GM12878 (cell line): ENCODE measurements around the gene KIAA1671. TPM values are rescaled to one million over a fixed set of nuclear protein-coding genes. Genes with fewer than 3 reads are reported as not detected.
A peak's percentile ranks its signal among the peaks of the same experiment; 100 is the strongest.

Source experiments
- ATAC-seq: fragments of 200-7000 bp; cut with Tn5 transposase; 3 replicates; pipeline ENCODE4 v1.9.1; 2020; ENCODE audit warnings: mild to moderate bottlenecking, moderate library complexity
- BruUV-seq: library from RNA; stranded (reverse); fragments of 400-500 nt; replicated peaks from 2 replicates; lab custom pipeline; 2021; lab: Mats Ljungman, UMichigan
- CTCF ChIA-PET: fragments of 300-600 bp; sonication (Branson Sonifier 250); formaldehyde crosslinking; extraction: SDS; loops from one replicate; lab custom pipeline; 2021; ENCODE audit warnings: inconsistent platforms; lab: Yijun Ruan, JAX
- POLR2A ChIA-PET: fragments of 350-600 bp; formaldehyde crosslinking; extraction: SDS; loops from one replicate; lab custom pipeline; 2021; ENCODE audit warnings: inconsistent platforms; lab: Charles Lee
- RAD21 ChIA-PET: fragments of 300-600 bp; sonication (Branson Sonifier 250); formaldehyde crosslinking; loops from one replicate; lab custom pipeline; 2023; ENCODE audit warnings: antibody characterized with exemption; ENCODE audit not compliant: unreplicated experiment; lab: Charles Lee
- SMC1A ChIA-PET: fragments of 300-600 bp; sonication (Branson Sonifier 250); formaldehyde crosslinking; loops from one replicate; lab custom pipeline; 2023; ENCODE audit not compliant: unreplicated experiment, uncharacterized antibody; lab: Charles Lee
- DNase-seq: peaks from one replicate; pipeline ENCODE4 v3.0.0-alpha.2; 2011; ENCODE audit warnings: low read depth, low spot score
- FAIRE-seq: peaks from 3 replicates; lab custom pipeline; 2011; peaks lifted over from hg19 to GRCh38; lab: Jason Lieb, UNC
- H2AFZ ChIP-seq: 2 replicates; pipeline ENCODE4 v1.6.0; 2011; ENCODE audit warnings: low read depth, low read length, control low read depth; ENCODE audit not compliant: control insufficient read depth
- H3K27ac ChIP-seq: 2 replicates; pipeline ENCODE4 v1.5.1; 2011; ENCODE audit warnings: control low read depth; ENCODE audit not compliant: control insufficient read depth, insufficient read depth
- H3K27me3 ChIP-seq, 2 experiments: replicated peaks in 1 of 2; 2 replicates each; pipeline versions ENCODE4 v1.6.0 to v1.6.1; 2011; ENCODE audit warnings: low read length in 1 of 2; ENCODE audit not compliant: control insufficient read depth in 2 of 2, insufficient read depth in 2 of 2
- H3K36me3 ChIP-seq, 2 experiments: 2 replicates each; pipeline ENCODE4 v1.5.1; 2011; ENCODE audit warnings: low read length in 1 of 2; ENCODE audit not compliant: control insufficient read depth in 2 of 2, insufficient read depth in 2 of 2
- H3K4me1 ChIP-seq: 2 replicates; pipeline ENCODE4 v1.6.1; 2011; ENCODE audit warnings: mild to moderate bottlenecking, low read length, moderate library complexity, mixed read lengths; ENCODE audit not compliant: control insufficient read depth, insufficient read depth
- H3K4me2 ChIP-seq: 2 replicates; pipeline ENCODE4 v1.6.0; 2011; ENCODE audit warnings: control low read depth; ENCODE audit not compliant: control insufficient read depth, insufficient read depth
- H3K4me3 ChIP-seq: fragments of 200-600 bp; sonication (generic); 2 replicates; pipeline ENCODE4 v1.5.1; 2016
- H3K79me2 ChIP-seq: 2 replicates; pipeline ENCODE4 v1.6.0; 2011; ENCODE audit warnings: low read length; ENCODE audit not compliant: control insufficient read depth, insufficient read depth
- H3K9ac ChIP-seq: 2 replicates; pipeline ENCODE4 v1.8.0; 2011; ENCODE audit warnings: low read length, control low read depth, mixed read lengths; ENCODE audit not compliant: control insufficient read depth, insufficient read depth
- H3K9me3 ChIP-seq: replicated peaks from 3 replicates; pipeline ENCODE4 v1.5.1; 2011; ENCODE audit warnings: mild to moderate bottlenecking, low read length; ENCODE audit not compliant: control insufficient read depth, insufficient read depth
- H4K20me1 ChIP-seq: 2 replicates; pipeline ENCODE4 v1.6.0; 2011; ENCODE audit not compliant: control insufficient read depth, insufficient read depth
- ASH2L ChIP-seq: fragments of 300-600, 200-600 bp; sonication (generic); IDR thresholded peaks from 2 replicates; pipeline ENCODE4 v1.6.1; 2017; ENCODE audit warnings: low read depth, mild to moderate bottlenecking, borderline replicate concordance
- CREM ChIP-seq: IDR thresholded peaks from 2 replicates; pipeline ENCODE4 v1.6.1; 2014; ENCODE audit warnings: antibody characterized with exemption, low read depth
- DPF2 ChIP-seq: fragments of 450-650 bp; IDR thresholded peaks from 2 replicates; pipeline ENCODE4 v1.6.1; 2017; ENCODE audit warnings: mild to moderate bottlenecking
- JUNB ChIP-seq: IDR thresholded peaks from 2 replicates; pipeline ENCODE4 v1.6.1; 2016; ENCODE audit warnings: antibody characterized with exemption, mild to moderate bottlenecking
- JUND ChIP-seq: IDR thresholded peaks from 2 replicates; pipeline ENCODE4 v1.6.1; 2012; ENCODE audit warnings: low read depth, mild to moderate bottlenecking, low read length, improper control_type of control experiment, moderate library complexity
- LARP7 ChIP-seq: fragments of 450-650 bp; IDR thresholded peaks from 2 replicates; pipeline ENCODE4 v1.6.1; 2017; ENCODE audit warnings: mild to moderate bottlenecking
- NFYB ChIP-seq: IDR thresholded peaks from 2 replicates; pipeline ENCODE4 v1.6.1; 2011; ENCODE audit warnings: low read depth, mild to moderate bottlenecking, low read length, improper control_type of control experiment, moderate library complexity; ENCODE audit not compliant: insufficient read depth
- POLR2AphosphoS2 ChIP-seq: IDR thresholded peaks from 2 replicates; pipeline ENCODE4 v1.6.1; 2011; ENCODE audit warnings: low read depth, mild to moderate bottlenecking, low read length, improper control_type of control experiment, moderate library complexity
- SPI1 ChIP-seq: IDR thresholded peaks from 2 replicates; pipeline ENCODE4 v1.6.1; 2011; ENCODE audit warnings: low read depth, mild to moderate bottlenecking, low read length, moderate library complexity, borderline replicate concordance; ENCODE audit not compliant: insufficient read depth
- SUPT20H ChIP-seq: IDR thresholded peaks from 2 replicates; pipeline ENCODE4 v1.6.1; 2011; ENCODE audit warnings: low read depth, mild to moderate bottlenecking, low read length, moderate library complexity, borderline replicate concordance; ENCODE audit not compliant: control insufficient read depth
- WGBS: methylation state at CpG from one replicate; pipeline ENCODE4 v1.1.6; 2016; ENCODE audit warnings: low lambda C conversion rate; ENCODE audit not compliant: insufficient replicate concordance, insufficient coverage; ENCODE audit errors: missing lambda C conversion rate; 5-methylcytosine and 5-hydroxymethylcytosine counted together
- in situ Hi-C: fragments of 300-500 bp; cut with MboI; formaldehyde crosslinking; loops from 9 replicates; pipeline ENCODE4 v1.14.3; 2018; ENCODE audit warnings: mixed read lengths
- intact Hi-C: fragments of 100-400 bp; cut with micrococcal nuclease; formaldehyde crosslinking; loops from one replicate; pipeline ENCODE4 v1.14.2; 2022; ENCODE audit not compliant: unreplicated experiment
- polyA plus RNA-seq, 11 experiments: library from polyadenylated mRNA; depleted of rRNA in 4 of 11; unstranded in 6 of 11; stranded (reverse) in 5 of 11; fragments of >200 nt; fragmentation: Nextera tagmentation in 4 of 11; fragmentation: Illumina TruSeq in 1 of 11; extraction: Ambion mirVana in 4 of 11; extraction: Trizol in 1 of 11; gene quantifications; 1 replicate in 1 of 11; 2 replicates in 10 of 11; pipeline versions ENCODE4 v1.2.1 to v1.2.3, GENCODE V29; 2011 to 2016; ENCODE audit warnings: inconsistent platforms in 2 of 11, missing spikeins in 2 of 11, low read depth in 1 of 11
- total RNA-seq, 4 experiments: library from RNA; depleted of rRNA in 3 of 4; stranded (reverse); fragments of >200 nt in 3 of 4; fragmentation: Illumina TruSeq in 1 of 4; extraction: Trizol in 1 of 4; gene quantifications; 2 replicates each; pipeline versions ENCODE4 v1.2.1 to v1.2.3, GENCODE V29; 2013 to 2021
- TF ChIP-seq, protein P1 (sequence below): IDR thresholded peaks from 2 replicates; pipeline ENCODE4 v1.6.1; 2011; ENCODE audit warnings: low read depth, low read length, improper control_type of control experiment, borderline replicate concordance
- TF ChIP-seq, protein P2 (sequence below): fragments of 450-650 bp; IDR thresholded peaks from 2 replicates; pipeline ENCODE4 v1.6.1; 2017; ENCODE audit warnings: mild to moderate bottlenecking, moderate library complexity

The KIAA1671 gene
- total and polyA plus RNA-seq, 10 of the 15 experiments (the other 5 are each of a cell fraction or from before 2014, with no cell fraction given), result 0.05 to 2.7 (median 0.33) TPM

- WGBS, result 6% methylated on average over 1 of the region's 1 CpG
- Histone ChIP-seq H3K36me3 (no peaks in the 10 kb centered on the region), H3K27me3 (peaks cover 1 to 5% of the 10 kb centered on the region in 2 experiments; a peak in 3 of 4 replicates), H3K79me2 (no peaks in the 10 kb centered on the region), H4K20me1 (no peaks in the 10 kb centered on the region), H3K4me2 (no peak overlapping the region), H2AFZ (no peak overlapping the region), H3K27ac (no peak overlapping the region), H3K4me1 (no peaks in the 10 kb centered on the region), H3K4me3 (no peak overlapping the region), H3K9me3 (no peaks in the 10 kb centered on the region; the same call in 2 of the 3 replicates), H3K9ac (no peak overlapping the region)
- in situ Hi-C loops, result no loop called here
- intact Hi-C loops, result no loop called here
- TF ChIP-seq JUNB, result peak; percentile 12; the same call in 1 of the 2 replicates
- no peak for TF ChIP-seq ASH2L
- TF ChIP-seq CREM, result no peak
- no peak for TF ChIP-seq POLR2AphosphoS2
- TF ChIP-seq SUPT20H, result no peak
- no peak for TF ChIP-seq JUND
- ATAC-seq, result no peak
- ChIA-PET CTCF (interaction anchor here (0.8 to 1.4 kb wide), 3 partner anchors 10 to 124 kb away, joined by 3 to 4 read pairs (median 3); no protein-coding TSS in a partner anchor), POLR2A (no interaction called here), SMC1A (interaction anchor here (1.0 kb wide), 1 partner anchor 127 kb away, joined by 3 read pairs; no protein-coding TSS in a partner anchor), RAD21 (no interaction called here)
- FAIRE-seq, result no peak
- no TSS peak for BruUV-seq
- no peak for DNase-seq
These were observed 25.5 kb upstream of the KIAA1671 start for GRCh38 chr22:24926849-24927579.

GRCh38 chr22:24928322-24928721 lies 24.2 kb upstream of the KIAA1671 start:
- no peak for ATAC-seq
- no peak for TF ChIP-seq SPI1
- TF ChIP-seq, protein P1, sequence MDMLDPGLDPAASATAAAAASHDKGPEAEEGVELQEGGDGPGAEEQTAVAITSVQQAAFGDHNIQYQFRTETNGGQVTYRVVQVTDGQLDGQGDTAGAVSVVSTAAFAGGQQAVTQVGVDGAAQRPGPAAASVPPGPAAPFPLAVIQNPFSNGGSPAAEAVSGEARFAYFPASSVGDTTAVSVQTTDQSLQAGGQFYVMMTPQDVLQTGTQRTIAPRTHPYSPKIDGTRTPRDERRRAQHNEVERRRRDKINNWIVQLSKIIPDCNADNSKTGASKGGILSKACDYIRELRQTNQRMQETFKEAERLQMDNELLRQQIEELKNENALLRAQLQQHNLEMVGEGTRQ, result no peak
- no peak for TF ChIP-seq DPF2
- TF ChIP-seq, protein P2, sequence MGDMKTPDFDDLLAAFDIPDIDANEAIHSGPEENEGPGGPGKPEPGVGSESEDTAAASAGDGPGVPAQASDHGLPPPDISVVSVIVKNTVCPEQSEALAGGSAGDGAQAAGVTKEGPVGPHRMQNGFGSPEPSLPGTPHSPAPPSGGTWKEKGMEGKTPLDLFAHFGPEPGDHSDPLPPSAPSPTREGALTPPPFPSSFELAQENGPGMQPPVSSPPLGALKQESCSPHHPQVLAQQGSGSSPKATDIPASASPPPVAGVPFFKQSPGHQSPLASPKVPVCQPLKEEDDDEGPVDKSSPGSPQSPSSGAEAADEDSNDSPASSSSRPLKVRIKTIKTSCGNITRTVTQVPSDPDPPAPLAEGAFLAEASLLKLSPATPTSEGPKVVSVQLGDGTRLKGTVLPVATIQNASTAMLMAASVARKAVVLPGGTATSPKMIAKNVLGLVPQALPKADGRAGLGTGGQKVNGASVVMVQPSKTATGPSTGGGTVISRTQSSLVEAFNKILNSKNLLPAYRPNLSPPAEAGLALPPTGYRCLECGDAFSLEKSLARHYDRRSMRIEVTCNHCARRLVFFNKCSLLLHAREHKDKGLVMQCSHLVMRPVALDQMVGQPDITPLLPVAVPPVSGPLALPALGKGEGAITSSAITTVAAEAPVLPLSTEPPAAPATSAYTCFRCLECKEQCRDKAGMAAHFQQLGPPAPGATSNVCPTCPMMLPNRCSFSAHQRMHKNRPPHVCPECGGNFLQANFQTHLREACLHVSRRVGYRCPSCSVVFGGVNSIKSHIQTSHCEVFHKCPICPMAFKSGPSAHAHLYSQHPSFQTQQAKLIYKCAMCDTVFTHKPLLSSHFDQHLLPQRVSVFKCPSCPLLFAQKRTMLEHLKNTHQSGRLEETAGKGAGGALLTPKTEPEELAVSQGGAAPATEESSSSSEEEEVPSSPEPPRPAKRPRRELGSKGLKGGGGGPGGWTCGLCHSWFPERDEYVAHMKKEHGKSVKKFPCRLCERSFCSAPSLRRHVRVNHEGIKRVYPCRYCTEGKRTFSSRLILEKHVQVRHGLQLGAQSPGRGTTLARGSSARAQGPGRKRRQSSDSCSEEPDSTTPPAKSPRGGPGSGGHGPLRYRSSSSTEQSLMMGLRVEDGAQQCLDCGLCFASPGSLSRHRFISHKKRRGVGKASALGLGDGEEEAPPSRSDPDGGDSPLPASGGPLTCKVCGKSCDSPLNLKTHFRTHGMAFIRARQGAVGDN, result no peak
- TF ChIP-seq NFYB, result no peak
- no peak for TF ChIP-seq LARP7

More at GRCh38 chr22:24928322-24928721, 24.2 kb upstream of the KIAA1671 start:
- Histone ChIP-seq H2AFZ (no peak overlapping the region), H3K79me2 (no peaks in the 10 kb centered on the region), H3K9me3 (no peaks in the 10 kb centered on the region; the same call in 2 of the 3 replicates), H3K4me2 (no peak overlapping the region), H4K20me1 (no peaks in the 10 kb centered on the region), H3K9ac (no peak overlapping the region), H3K4me3 (no peak overlapping the region), H3K36me3 (no peaks in the 10 kb centered on the region), H3K27me3 (peaks cover 2 to 5% of the 10 kb centered on the region in 2 experiments), H3K4me1 (no peaks in the 10 kb centered on the region), H3K27ac (no peak overlapping the region)
- FAIRE-seq (no peak), DNase-seq (no peak)
- ChIA-PET POLR2A (interaction anchor here (0.7 kb wide), 1 partner anchor 37 kb away, joined by 3 read pairs; no protein-coding TSS in a partner anchor), RAD21 (no interaction called here), SMC1A (interaction anchor here (1.0 kb wide), 1 partner anchor 126 kb away, joined by 3 read pairs; no protein-coding TSS in a partner anchor), CTCF (no interaction called here)
- WGBS, result 23% methylated on average over 7 of the region's 7 CpGs
- intact Hi-C loops, result no loop called here
- no TSS peak for BruUV-seq
- in situ Hi-C loops, result no loop called here
